OCI-LY7 (cell line): ENCODE results near the gene AMBP.

Source experiments
- EZH2phosphoT487 ChIP-seq: fragments of 200-600 bp; sonication (generic); IDR thresholded peaks from 2 replicates; pipeline ENCODE4 v1.6.1; 2018; ENCODE audit warnings: low read depth, borderline replicate concordance, mild to moderate bottlenecking, mixed run types, antibody characterized with exemption, low read length, moderate library complexity, mixed read lengths
- TF ChIP-seq, protein P1 (sequence below): fragments of 200-600 bp; sonication (generic); conservative IDR thresholded peaks from 2 replicates; pipeline ENCODE4 v1.5.1; 2014; ENCODE audit warnings: mild to moderate bottlenecking, antibody characterized with exemption, low read length, moderate library complexity, mixed read lengths

DNA sequence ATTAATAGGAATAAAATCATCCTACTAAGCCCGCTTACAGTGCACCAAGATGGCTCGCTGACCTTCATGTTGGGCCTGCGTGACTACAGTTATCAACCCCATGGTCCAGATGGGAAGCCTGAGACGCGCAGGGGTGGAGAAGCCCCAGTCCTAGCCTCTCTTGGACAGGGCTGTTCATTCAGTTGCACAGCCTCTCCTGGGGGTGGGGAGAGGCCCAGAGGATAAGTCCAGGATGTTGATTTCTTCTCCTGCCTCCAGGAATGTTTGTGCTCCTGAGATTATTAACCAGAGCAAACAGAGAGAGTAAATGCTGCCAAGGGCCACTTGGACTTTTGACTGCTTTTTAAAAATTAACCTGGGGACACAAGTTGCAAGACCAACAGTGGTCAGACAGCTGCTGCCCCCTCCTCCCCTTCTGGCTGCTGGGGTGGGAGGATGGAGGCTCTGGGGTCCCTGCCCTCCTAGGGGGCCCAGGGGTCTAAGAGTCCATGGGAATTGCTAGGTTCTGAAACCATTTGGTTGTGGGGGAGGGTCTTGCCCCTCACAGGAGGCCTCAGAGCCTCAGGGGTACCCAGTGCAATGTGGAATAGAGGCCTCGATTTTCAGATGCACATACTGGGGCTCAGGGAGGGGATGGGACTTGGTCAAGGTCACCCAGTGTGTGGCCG is 2.8 kb upstream of the AMBP start:
- TF ChIP-seq, protein P1, sequence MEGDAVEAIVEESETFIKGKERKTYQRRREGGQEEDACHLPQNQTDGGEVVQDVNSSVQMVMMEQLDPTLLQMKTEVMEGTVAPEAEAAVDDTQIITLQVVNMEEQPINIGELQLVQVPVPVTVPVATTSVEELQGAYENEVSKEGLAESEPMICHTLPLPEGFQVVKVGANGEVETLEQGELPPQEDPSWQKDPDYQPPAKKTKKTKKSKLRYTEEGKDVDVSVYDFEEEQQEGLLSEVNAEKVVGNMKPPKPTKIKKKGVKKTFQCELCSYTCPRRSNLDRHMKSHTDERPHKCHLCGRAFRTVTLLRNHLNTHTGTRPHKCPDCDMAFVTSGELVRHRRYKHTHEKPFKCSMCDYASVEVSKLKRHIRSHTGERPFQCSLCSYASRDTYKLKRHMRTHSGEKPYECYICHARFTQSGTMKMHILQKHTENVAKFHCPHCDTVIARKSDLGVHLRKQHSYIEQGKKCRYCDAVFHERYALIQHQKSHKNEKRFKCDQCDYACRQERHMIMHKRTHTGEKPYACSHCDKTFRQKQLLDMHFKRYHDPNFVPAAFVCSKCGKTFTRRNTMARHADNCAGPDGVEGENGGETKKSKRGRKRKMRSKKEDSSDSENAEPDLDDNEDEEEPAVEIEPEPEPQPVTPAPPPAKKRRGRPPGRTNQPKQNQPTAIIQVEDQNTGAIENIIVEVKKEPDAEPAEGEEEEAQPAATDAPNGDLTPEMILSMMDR: no peak
- TF ChIP-seq EZH2phosphoT487: no peak
